IPS-NIHi7 (cell line): ENCODE data around the gene SLC38A3.
"Not testable (repeated sequence)": the region's sequence is repeated elsewhere in the genome, so short reads cannot be mapped to it uniquely, and the experiment has no call there.

Experiments used
- DNase-seq: peaks from one replicate; pipeline ENCODE4 v3.0.0; 2012; ENCODE audit warnings: mixed read lengths; ENCODE audit errors: extremely low spot score

SLC38A3 gene

DNA sequence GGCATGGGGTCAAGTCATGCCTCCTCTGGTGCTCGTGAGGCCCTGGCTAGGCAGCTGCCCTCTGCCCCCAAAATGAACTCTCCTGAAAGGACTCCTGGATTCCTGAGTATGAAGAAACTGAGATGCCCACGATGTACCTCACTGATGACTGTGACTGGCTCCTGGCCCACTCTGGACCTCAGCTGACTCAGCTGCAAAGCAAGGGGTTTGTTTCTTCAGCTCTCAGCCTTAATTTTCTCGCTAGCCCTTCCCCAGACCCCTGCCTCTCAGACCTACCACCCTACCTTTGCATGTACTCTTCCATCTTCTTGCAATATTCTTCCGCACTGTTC, 25.7 kb downstream of the SLC38A3 start:
- no peak for DNase-seq

DNA sequence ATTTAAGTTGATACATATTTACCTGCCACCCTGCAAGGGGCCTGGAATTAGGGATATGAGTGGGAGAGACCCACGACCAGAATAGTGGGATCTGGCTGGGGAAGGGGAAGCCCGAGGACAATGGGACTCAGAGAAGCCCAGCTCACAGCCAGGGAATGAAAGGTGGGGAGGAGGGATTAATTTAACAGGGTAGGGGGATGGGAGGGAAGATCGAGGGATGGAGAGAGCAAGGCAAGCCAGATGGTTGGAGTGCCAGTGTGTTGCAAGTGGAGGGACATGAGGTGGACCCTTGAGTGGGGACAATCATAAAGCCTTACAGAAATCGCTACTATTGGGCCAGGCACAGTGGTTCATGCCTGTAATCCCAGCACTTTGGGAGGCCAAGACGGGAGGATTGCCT, 26.5 kb downstream of the SLC38A3 start:
- DNase-seq, result no peak

DNA sequence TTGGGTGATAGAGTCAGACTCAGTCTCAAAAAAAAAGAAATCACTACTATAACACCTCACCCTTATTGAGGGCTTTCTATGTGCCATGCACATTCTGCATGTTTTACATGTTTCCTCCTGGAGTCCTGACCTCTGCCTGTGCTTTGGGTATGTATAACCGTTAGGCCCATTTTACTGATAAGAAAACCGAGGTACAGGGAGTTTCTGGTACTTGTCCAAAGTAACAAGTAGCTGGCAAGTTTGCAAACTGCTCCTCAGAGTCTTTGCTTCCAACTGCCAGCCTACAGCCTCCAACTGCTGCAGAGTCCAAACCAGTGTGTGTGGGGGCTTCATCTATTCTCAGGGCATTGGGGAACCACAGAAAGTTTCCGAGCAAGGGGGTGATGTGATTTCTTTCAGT, 27.2 kb downstream of the SLC38A3 start:
- no peak for DNase-seq

DNA sequence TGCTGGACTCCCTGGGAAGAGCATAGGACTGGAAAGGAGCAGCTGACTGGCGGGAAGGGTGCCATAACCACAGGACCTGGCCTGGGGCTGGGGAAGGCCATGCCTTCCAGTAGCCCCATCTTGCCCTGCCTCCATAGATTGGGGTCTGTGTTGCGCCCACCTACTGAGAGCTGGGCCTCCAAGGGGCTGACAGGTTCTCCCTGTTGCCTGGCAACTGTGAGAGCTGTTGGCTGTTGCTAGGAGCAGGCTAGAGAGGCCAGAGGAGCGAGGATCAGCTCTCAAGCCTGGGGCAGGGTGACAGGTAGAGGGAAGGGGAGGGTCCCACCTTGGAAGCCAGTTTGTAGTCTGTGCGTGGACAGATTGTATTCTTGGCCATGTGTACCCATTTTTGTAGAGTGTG, 28.1 kb downstream of the SLC38A3 start:
- no peak for DNase-seq

DNA sequence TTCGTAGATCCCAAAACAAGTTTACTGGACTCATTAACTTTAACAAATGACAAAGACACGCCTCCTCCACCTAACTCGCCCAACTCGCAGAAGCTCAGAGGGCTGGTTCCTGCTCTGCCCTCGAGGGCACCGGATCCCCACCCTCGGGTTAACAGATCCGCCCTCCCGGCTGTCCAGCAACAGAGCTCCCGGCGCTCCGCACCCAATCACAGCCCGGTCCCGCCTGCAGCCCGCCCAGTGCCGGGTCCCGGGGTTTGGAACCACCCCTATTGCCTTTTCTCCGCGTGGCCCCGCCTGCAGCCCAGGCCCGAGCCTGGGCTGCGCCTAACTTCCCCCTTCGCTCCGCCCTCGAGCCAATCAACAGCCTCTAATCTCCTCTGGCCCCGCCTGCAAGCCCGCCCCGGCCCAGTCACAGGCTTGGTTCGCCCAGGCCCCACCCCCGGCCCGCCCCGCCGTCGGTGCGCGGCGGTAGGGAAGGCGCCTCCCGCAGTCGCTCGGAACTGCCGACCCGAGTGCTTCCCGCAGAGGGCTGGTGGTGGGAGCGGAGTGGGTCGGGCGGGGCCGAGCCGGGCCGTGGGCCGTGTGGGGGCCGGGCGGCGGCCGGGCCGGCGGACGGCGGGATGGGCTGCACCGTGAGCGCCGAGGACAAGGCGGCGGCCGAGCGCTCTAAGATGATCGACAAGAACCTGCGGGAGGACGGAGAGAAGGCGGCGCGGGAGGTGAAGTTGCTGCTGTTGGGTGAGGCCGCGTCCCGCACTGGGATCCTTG, 30.8 kb downstream of the SLC38A3 start, which contains the start of gene GNAI2:
GNAI2 (plus strand) TSS at position 489 of the 768 bp plus-strand sequence; CDS start at position 621, 132 bp downstream.
- peak; percentile 98 for DNase-seq

DNA sequence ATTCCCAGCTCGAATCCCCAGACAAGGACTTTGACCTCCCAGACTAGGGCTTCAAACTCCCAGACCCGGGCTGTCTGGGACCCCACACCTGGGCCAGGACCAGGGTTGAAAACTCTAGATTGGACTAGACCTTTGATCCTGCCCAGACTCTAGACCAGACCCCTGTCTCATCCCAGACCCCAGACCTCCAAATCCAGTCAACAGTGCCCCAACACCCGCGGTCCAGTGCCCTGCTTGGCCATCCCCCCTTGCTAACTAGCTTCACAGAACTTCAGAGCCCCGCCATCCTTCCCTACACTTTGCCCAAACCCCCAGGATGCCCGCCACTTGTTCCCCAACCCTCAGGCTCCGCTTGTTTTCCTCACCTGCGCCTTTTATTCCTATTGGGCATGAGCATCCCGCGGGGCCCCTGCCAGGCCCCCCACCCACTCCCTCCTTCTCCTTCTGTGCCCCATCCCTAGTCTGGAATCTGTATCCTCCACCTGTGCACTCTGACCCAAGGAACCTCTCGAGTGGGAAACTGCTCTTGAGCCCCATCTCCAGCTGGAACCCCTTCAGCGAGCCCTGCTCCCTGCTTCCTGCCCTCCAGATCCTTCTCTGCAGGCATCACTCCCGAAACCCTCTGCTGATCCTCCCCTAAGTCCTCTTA, 31.5 kb downstream of the SLC38A3 start:
- DNase-seq, result no peak

DNA sequence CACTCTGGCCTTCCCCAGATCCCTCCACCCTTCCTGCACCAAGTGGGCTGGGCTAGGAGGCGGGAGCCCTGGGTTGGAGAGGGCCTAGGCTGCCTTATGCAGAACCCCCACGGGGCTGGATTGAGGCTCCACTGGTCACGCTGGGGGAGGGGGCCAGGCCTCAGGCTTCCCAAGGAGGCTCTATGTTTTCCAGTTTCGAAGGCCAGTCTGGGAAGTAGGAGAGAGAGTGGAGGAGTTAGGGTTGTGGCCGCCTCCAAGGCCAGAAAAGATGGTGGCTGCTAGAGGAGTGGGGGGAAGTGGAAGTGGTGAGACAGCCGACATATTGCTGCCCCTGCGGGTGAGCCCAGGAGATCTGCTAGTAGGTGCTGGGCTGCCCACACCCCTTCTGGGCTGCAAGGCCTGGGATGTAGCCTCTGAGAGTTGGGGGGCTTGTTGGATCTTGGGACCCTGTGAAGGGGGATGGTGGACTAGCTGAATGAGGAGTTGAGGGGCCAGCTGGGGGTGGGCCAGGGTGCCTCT, 32.1 kb downstream of the SLC38A3 start:
- DNase-seq, result no peak

DNA sequence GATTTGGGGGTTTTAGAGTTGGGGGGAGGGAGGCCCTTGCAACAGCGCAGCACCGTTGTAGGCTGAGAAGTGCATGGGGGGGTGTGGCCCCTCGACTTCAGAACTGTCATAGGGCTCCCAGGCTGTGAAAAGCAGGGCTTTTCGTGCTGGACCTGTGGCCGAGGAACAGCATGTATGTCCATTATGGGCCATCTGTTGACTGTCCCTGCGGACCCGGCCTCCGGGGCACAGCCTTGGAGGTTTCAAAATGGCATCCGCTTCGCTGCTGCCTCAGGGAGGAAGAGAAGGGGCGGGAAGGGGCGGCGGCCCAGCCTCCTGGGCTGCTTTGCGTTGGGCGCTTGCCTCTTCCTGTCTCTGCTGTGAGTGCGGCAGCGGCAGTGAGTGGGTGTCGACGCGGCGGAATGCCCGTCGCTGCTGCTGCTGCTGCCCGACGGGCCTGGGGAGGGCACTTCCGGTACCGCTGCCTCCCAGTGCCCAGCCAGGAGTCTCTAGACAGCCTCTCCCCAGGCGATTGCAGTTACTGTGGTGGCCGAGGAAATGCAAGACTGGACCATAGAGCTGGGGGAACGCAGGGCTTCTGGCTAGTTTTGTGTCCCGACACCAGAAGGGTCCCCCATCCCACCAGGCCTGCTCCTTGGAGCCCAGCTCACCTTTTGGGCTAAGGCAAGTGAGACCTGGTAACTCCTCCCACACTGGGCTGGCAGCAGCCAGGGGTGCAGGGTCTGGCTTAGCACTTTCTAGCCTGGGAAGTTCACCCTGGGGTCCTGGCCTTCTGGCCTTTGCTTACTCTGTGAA, 32.9 kb downstream of the SLC38A3 start:
- DNase-seq, result peak; percentile 68

DNA sequence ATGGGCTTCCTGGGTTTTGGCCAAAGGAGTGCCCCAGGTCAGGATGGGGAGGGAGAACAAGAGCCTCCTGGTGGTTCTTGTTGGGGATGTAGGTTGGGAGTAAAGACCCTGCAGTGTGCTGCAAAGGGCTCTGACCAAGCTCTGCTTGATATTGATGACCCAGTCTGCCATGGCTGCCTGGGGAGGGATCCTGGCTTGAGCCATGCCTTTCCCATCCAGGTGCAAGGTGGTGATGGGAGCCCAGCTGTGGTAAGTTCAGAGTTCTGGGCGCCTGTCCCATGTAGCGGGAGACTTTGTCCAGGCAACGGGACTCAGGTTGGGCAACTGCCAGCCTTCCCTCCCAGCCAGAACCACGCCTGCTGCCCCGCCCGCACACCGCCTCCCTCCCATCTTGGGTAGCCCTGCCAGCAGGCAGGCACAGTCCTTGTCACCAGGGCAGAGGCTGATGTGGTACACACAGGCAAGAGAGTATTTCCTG, 33.5 kb downstream of the SLC38A3 start:
- no peak for DNase-seq

DNA sequence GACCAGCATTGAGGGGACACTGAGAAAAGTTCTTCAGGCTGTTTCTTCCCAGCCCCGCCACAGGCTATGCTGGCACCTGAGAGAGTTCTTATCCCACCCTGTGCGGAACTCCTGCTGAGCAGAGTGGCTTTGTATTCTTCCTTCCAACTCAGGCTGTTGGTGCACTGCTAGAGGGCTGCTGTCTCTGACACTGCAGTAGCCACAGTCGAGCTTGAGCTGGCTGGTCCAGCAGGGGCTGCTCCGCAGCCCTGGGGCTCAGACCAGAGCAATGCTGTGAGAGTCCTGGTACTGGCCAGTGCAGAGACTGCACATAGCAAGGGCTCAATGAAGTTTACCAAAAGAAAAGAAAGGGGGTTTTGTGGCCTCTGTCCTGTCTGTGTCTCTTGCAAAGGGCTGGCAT, 34.6 kb downstream of the SLC38A3 start:
- no peak for DNase-seq

DNA sequence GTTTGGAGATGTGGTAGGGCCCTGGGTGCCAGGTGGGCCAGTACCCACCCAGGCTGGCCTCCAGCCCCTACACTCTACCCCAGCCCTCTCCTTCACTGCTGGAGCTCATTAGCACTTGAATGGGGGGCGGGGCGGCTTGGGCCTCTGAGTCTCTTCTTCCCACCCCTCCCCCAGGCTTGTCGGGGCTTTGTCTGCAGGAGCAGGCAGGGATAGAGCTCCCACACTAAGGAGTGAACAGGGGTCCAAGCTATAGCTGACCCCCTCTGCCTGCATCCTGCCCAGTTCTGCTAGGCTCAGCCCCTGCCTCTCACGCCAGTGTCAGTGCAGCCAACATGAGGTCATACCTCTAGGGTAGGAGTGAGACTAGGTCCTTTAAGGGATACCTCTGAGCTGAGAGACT, 36.1 kb downstream of the SLC38A3 start:
- peak; percentile 73 for DNase-seq

DNA sequence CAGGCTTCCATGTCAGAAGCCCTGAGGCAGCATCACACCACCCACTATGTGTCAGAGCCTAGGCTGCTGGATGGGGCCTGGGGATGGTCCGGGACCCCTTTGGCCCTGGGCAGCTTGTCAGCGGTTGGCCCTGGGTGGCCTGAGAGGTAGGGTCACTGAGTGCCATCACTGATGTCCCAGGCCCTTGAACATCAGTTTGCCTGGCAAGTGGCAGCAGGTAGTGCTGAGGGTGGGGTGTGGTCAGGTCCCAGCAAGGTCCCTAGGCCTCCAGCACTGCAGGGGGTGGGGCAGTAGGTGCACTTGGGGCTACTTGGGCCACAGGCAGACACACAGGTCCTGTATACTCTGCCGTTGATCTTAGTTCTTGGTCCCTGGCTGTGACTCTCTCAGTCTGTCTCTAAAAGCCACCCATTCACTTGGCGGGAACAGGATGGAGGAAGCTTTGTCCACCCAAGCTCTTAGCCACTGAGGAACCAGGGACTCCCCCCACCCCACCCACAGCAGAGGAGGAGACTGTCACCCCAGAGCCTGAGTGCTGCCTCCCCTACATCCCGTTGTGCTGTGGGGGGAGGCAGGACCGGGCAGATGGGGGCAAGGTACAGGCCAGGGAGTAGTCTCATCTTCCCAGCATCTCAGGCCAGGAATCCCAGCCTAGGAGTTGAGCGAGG, 36.8 kb downstream of the SLC38A3 start:
- no peak for DNase-seq

DNA sequence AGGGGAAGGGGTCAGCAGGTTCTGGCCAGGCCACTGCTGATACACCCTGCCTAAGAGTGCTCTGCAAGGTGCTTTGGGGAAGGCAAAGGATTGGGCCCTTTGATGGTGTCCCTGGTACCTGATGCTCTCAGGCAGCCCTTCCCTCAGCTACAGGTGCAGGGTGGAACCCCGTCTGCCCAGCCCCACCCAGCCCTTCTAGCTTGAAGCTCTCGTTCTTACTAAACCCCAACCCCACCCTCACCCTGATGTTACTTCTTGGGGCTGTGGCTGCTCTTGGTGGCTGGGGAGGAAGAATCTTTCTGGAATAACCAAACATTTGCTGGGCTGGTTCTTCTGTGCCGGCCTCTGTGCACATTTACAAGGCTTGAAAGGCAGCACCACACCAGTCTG, 37.3 kb downstream of the SLC38A3 start:
- DNase-seq, result no peak

DNA sequence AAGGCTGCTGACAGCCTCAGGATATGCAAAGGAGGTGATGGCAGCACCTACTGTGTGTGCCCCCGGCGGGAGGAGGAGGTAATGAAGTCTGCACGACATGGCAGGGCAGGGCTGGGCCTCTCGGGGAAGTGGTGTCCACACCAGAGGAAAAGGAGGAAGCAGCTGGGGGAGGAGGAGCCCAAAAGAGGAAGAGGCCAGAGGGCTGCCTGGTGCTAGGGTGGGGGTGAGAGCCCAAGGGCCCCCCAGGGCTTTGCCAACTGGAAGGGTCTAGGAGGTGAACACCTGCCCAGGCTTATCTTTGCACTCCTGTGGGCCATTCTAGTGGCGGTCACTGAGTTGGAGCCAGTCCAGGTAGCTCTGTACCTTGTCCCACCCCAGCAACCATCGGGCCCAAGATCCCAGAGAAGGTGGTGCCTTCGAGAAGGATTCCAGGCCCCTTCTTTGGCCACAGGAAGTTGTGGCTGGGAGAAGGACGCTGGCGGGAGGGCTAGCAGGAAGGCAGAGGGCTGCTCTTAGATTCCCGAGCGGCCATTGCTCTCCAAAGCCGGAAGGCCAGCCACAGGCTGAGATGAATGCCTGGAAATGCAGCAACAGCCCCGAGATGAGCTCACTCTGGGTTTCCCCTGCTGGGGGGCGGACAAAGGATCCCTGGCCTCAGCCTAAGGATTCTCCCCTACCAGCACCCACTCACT, 37.9 kb downstream of the SLC38A3 start:
- DNase-seq, result no peak

DNA sequence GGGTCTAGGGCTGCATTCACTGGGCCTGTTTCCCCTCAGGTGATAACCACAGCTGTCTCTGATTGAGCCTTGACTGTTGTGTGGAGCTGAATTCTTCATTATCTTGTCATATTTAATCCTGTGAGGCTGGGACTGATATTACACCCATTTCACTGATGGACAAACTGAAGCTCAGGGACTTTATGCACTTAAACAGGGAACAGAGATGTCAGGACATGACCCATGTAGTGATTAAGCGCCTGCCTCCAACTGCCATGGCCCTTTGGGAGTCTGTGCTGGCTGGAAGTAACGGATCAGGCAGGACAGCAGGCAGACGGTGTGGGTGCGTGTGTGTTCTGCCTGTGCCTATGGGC, 38.4 kb downstream of the SLC38A3 start:
- DNase-seq, result no peak

DNA sequence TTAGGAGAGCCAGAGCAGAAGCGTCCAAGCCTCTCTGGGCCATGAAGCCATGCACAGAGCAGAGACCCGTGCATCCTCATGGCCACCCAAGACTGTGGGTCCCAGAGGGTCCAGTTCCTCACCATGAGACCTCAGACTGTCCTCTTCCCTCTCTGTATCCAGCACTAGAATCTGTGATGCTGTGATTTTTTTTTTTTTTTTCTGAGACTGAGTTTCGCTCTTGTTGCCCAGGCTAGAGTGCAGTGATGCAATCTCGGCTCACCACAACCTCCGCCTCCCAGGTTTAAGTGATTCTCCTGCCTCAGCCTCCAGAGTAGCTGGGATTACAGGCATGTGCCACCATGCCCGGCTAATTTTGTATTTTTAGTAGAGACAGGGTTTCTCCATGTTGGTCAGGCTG, 39.7 kb downstream of the SLC38A3 start:
- DNase-seq, result not testable (repeated sequence)

DNA sequence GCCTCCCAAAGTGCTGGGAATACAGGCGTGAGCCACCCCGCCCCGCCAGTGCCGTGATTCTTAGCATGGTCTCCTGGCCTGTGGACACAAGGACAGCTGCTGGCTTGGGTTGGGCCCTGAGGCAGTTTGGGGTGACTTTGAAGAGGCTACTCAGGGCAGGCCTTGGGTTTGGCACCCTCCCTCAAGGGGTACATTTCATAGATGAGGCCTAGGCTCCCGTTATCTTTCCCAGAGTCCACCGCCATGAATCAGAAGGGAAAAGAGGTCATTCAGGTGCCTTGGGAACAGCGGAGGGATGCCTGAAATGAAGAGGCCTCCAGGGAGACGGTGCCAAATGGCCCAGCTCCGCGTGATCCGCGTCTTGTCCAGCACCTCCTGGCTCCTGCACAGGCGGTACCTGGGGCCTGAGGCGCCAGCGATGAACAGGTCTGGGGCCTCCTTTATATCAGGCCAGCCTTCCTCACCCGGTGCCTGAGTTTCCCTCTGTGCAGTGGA, 40.2 kb downstream of the SLC38A3 start:
- no peak for DNase-seq

DNA sequence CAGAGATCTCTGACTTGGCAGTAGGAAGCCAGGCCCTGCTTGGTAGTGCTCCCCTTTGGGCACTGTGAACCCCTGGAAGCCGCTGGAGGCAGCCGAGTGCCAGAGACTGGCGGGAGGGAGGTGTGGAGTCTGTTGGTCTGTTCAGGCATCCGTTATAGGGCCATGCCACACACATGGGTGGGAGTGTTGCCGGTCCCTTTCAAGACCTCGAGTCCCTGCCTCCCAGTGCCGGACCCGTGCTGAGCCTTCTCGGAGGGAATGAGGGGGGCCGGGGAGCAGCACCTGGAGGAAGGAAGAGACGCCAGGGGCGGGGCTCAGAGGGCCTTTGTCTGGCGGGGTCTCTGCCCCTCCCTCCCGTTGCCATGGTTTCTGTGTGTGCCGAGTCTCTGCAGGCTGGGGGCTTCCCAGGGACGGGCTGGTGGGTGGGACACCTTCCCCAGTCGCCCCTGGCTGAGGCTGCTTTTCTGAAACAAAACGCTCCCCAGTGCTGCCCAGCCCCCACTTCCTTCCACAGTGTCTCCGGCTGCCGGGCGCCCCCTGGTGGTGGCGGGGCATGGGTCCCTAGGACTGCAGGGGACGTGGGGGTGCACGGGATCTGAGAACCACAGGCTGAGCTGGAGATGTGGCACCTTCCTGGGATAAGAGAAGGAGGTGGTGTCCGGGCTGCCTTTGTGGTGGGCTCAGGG, 40.9 kb downstream of the SLC38A3 start:
- DNase-seq, result peak; percentile 83

DNA sequence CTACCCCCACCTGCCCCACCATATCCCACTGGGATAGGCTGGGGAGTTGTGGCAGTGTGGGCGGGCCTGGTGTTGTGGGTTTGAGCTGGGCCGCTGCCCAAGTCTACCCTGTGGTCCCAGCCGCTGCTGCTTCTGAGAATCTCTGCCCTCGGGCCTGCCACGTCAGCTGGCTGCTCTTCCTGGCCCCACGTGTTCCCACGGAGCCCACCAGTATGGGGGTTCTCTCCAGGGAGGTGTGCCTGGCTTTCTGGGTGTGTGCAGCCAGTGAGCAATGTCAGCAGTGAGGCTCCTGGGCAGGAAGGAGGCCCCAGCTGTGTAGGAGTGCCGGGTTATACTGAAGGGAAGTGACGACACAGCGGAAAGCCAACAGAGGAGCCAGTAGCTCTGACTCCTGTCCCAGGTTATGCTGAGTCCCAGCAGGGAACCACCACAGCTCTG, 41.5 kb downstream of the SLC38A3 start:
- no peak for DNase-seq

DNA sequence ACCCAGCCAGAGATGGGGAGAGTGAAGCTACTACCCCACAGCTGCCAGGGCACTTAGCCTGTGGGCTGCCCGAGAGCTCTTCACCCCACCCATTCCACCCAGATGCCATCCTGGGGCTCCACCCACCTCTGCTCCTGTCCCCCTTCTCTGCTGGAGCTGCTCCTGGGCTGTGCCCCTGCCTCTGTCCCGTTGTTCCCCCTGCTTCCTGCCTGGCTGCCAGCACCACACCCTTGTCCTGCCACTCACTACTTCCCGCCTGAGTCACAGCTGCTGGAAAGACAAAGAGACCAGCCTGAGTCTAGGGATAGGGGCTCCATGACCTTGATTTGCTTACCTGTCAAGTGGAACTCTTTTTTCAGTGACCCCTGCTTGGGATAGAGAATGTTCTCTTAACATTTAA, 43.3 kb downstream of the SLC38A3 start:
- no peak for DNase-seq
